IPS-18c (cell line): ENCODE results near the gene PDS5A.
"Not testable (repeated sequence)": the region's sequence is repeated elsewhere in the genome, so short reads cannot be mapped to it uniquely, and the experiment has no call there.

Experiments
- H3K4me3 ChIP-seq: 2 replicates; pipeline ENCODE4 v1.7.0; 2013; ENCODE audit warnings: low read depth, mild to moderate bottlenecking, low read length, moderate library complexity; ENCODE audit not compliant: insufficient read depth
- H3K9me3 ChIP-seq: one replicate; pipeline ENCODE4 v1.6.1; 2013; ENCODE audit warnings: mild to moderate bottlenecking, low read length, moderate library complexity; ENCODE audit not compliant: control insufficient read depth, insufficient read depth

Gene PDS5A

GRCh38 chr4:39933671-39934590, 43.8 kb downstream of the PDS5A start:
- H3K4me3 ChIP-seq: no peak overlapping the region
- H3K9me3 ChIP-seq: no peaks in the 10 kb centered on the region

GRCh38 chr4:39932776-39933402, 44.8 kb downstream of the PDS5A start:
- Histone ChIP-seq H3K9me3 (no peaks in the 10 kb centered on the region), H3K4me3 (no peak overlapping the region)

- Histone ChIP-seq H3K4me3 (no peak overlapping the region), H3K9me3 (no peaks in the 10 kb centered on the region)
Measured at GRCh38 chr4:39931441-39931901, 46.2 kb downstream of the PDS5A start.

GRCh38 chr4:39928538-39928937, 49.2 kb downstream of the PDS5A start:
- Histone ChIP-seq H3K9me3 (no peaks in the 10 kb centered on the region), H3K4me3 (no peak overlapping the region)

- H3K4me3 ChIP-seq: no peak overlapping the region
- no peaks in the 10 kb centered on the region for H3K9me3 ChIP-seq
Measured at GRCh38 chr4:39924014-39924413, 53.7 kb downstream of the PDS5A start.

GRCh38 chr4:39922399-39922798, 55.3 kb downstream of the PDS5A start:
- H3K9me3 ChIP-seq: no peaks in the 10 kb centered on the region
- H3K4me3 ChIP-seq: no peak overlapping the region

- Histone ChIP-seq H3K9me3 (no peaks in the 10 kb centered on the region), H3K4me3 (no peak overlapping the region)
Measured at GRCh38 chr4:39913471-39913870, 64.2 kb downstream of the PDS5A start.

GRCh38 chr4:39910064-39910463, 67.6 kb downstream of the PDS5A start:
- Histone ChIP-seq H3K9me3 (no peaks in the 10 kb centered on the region), H3K4me3 (no peak overlapping the region)

- no peak overlapping the region for H3K4me3 ChIP-seq
- H3K9me3 ChIP-seq: no peaks in the 10 kb centered on the region
Measured at GRCh38 chr4:39908284-39908683, 69.4 kb downstream of the PDS5A start.

- H3K9me3 ChIP-seq: no peaks in the 10 kb centered on the region
Measured at GRCh38 chr4:39905656-39906055, 72.1 kb downstream of the PDS5A start.

GRCh38 chr4:39905019-39905418, 72.7 kb downstream of the PDS5A start:
- not testable (repeated sequence) for H3K4me3 ChIP-seq, H3K9me3 ChIP-seq

More at GRCh38 chr4:39905656-39906055, 72.1 kb downstream of the PDS5A start:
- H3K4me3 ChIP-seq: no peak overlapping the region

- H3K9me3 ChIP-seq: no peaks in the 10 kb centered on the region
- no peak overlapping the region for H3K4me3 ChIP-seq
Measured at GRCh38 chr4:39900966-39901365, 76.7 kb downstream of the PDS5A start.

GRCh38 chr4:39899291-39899690, 78.4 kb downstream of the PDS5A start:
- Histone ChIP-seq H3K9me3 (no peaks in the 10 kb centered on the region), H3K4me3 (no peak overlapping the region)

- H3K9me3 ChIP-seq: no peaks in the 10 kb centered on the region
- no peak overlapping the region for H3K4me3 ChIP-seq
Measured at GRCh38 chr4:39898015-39898414, 79.7 kb downstream of the PDS5A start.

- H3K4me3 ChIP-seq: no peak overlapping the region
- no peaks in the 10 kb centered on the region for H3K9me3 ChIP-seq
Measured at GRCh38 chr4:39893693-39894072, 84.0 kb downstream of the PDS5A start.

- H3K4me3 ChIP-seq: no peak overlapping the region
- no peaks in the 10 kb centered on the region for H3K9me3 ChIP-seq
Measured at GRCh38 chr4:39892988-39893692, 84.6 kb downstream of the PDS5A start.

- Histone ChIP-seq H3K4me3 (no peak overlapping the region), H3K9me3 (no peaks in the 10 kb centered on the region)
Measured at GRCh38 chr4:39889226-39889625, 88.5 kb downstream of the PDS5A start.

- Histone ChIP-seq H3K9me3 (no peaks in the 10 kb centered on the region), H3K4me3 (no peak overlapping the region)
Measured at GRCh38 chr4:39888541-39888940, 89.2 kb downstream of the PDS5A start.
